ENCODE measurements around the gene BPIFB1. TPM values are rescaled to one million over a fixed set of nuclear protein-coding genes. Genes with fewer than 3 reads are reported as not detected.

BPIFB1 gene
- total and polyA plus RNA-seq, 2 donors (not counting 3 experiments of a cell fraction or from before 2014, with no cell fraction given), result not detected

- H3K79me2 ChIP-seq (ENCODE audit: control insufficient read depth, insufficient read depth, low read length), result no peaks in the 10 kb centered on the region
Measured at GRCh38 chr20:33338467-33339258, 55.6 kb downstream of the BPIFB1 start.

More at GRCh38 chr20:33338467-33339258, 55.6 kb downstream of the BPIFB1 start:
- Histone ChIP-seq H3K27ac (ENCODE audit: insufficient read depth, low read depth, low read length) (no peak overlapping the region), H4K20me1 (replicated peaks; ENCODE audit: control insufficient read depth, extremely low read depth, insufficient read depth, low read length) (no peaks in the 10 kb centered on the region), H3K4me3 (replicated peaks in 1 of 3; ENCODE audit: insufficient read depth in 1 of 3, low read depth in 1 of 3, low read length in 3 of 3) (no peak overlapping the region), H3K36me3 (ENCODE audit: control insufficient read depth in 2 of 2, extremely low read depth in 1 of 2, insufficient read depth in 2 of 2, low read length in 2 of 2) (no peaks in the 10 kb centered on the region), H3K9me1 (replicated peaks; ENCODE audit: control insufficient read depth, extremely low read depth, insufficient read depth, low read length) (no peaks in the 10 kb centered on the region), H3K4me2 (ENCODE audit: insufficient read depth, low read length) (no peak overlapping the region), H3K27me3 (ENCODE audit: control insufficient read depth in 2 of 2, insufficient read depth in 2 of 2, low read length in 2 of 2) (peaks cover 0 to 4% of the 10 kb centered on the region in 2 experiments), H2AFZ (ENCODE audit: low read depth, low read length) (no peak overlapping the region), H3K9ac (replicated peaks; ENCODE audit: extremely low read depth, insufficient read depth, low read length) (no peak overlapping the region), H3K9me3 (replicated peaks; ENCODE audit: control insufficient read depth, insufficient read depth, low read length) (no peaks in the 10 kb centered on the region), H3K4me1 (ENCODE audit: control insufficient read depth, extremely low read depth, insufficient read depth, low read length) (no peaks in the 10 kb centered on the region)
- no peak for FAIRE-seq
- no peak for DNase-seq (ENCODE audit: low read depth, low spot score)
- dilution Hi-C loops (cut with MboI; ENCODE audit: extremely low pct_ligation_motif_present, low sequenced_read_pairs) (no loop called here), intact Hi-C loops (cut with micrococcal nuclease) (no loop called here)
- TF ChIP-seq CTCF (IDR thresholded peaks at IDR 0.05; ENCODE audit: extremely low read depth in 1 of 2, insufficient read depth in 1 of 2, low read depth in 1 of 2, low read length in 2 of 2) (no peak), GATA2 (IDR thresholded peaks at IDR 0.05; ENCODE audit: insufficient read depth, insufficient read length, low read depth, low read length) (no peak), POLR2A (IDR thresholded peaks at IDR 0.05; ENCODE audit: low read depth, low read length) (no peak), POLR2AphosphoS5 (IDR thresholded peaks at IDR 0.05; ENCODE audit: insufficient read depth, low read depth, low read length) (no peak)
- ChIA-PET POLR2A (no interaction called here), CTCF (no interaction called here)
- BruUV-seq (replicated peaks), result no TSS peak
